HG03103 (cell line): ENCODE data around the gene ZNF692.
"Not testable (repeated sequence)": the region's sequence is repeated elsewhere in the genome, so short reads cannot be mapped to it uniquely, and the experiment has no call there.

ENCODE experiments used
- ATAC-seq: cut with Tn5 transposase; IDR thresholded peaks from one replicate; pipeline ENCODE4 v1.9.1; 2021; ENCODE audit warnings: low read depth; ENCODE audit not compliant: unreplicated experiment

Gene ZNF692

GRCh38 chr1:248858891-248859889 is at the start of gene ZNF692:
Gene ZNF692, minus strand, starts transcription at chr1:248859085. Its CDS starts 776 bp downstream, at chr1:248858309.
- ATAC-seq = peak; percentile 66

- peak; percentile 11 for ATAC-seq
Observed at GRCh38 chr1:248906753-248907661, 48.1 kb upstream of the ZNF692 start.

GRCh38 chr1:248906009-248906752 is 47.3 kb upstream of the ZNF692 start, which contains the start of gene PGBD2:
Gene PGBD2, plus strand, starts transcription at chr1:248906235. Its CDS starts 7,628 bp downstream, at chr1:248913863.
- ATAC-seq = peak; percentile 89

- no peak for ATAC-seq
Observed at GRCh38 chr1:248905662-248906008, 46.8 kb upstream of the ZNF692 start.

- ATAC-seq = no peak
Observed at GRCh38 chr1:248904437-248905216, 45.7 kb upstream of the ZNF692 start.

- ATAC-seq = no peak
Observed at GRCh38 chr1:248901578-248901977, 42.7 kb upstream of the ZNF692 start.

- no peak for ATAC-seq
Observed at GRCh38 chr1:248900637-248901036, 41.8 kb upstream of the ZNF692 start.

- ATAC-seq = no peak
Observed at GRCh38 chr1:248897412-248898337, 38.8 kb upstream of the ZNF692 start.

GRCh38 chr1:248894837-248895236 is 36.0 kb upstream of the ZNF692 start:
- no peak for ATAC-seq

- ATAC-seq = no peak
Observed at GRCh38 chr1:248892590-248892989, 33.7 kb upstream of the ZNF692 start.

GRCh38 chr1:248891758-248892157 is 32.9 kb upstream of the ZNF692 start:
- no peak for ATAC-seq

GRCh38 chr1:248890549-248891498 is 31.9 kb upstream of the ZNF692 start:
- ATAC-seq = no peak

GRCh38 chr1:248889914-248890243 is 31.0 kb upstream of the ZNF692 start:
- ATAC-seq = not testable (repeated sequence)

- ATAC-seq = no peak
Observed at GRCh38 chr1:248886237-248886895, 27.5 kb upstream of the ZNF692 start.

- no peak for ATAC-seq
Observed at GRCh38 chr1:248885646-248886045, 26.8 kb upstream of the ZNF692 start.

GRCh38 chr1:248884632-248885295 is 25.9 kb upstream of the ZNF692 start:
- no peak for ATAC-seq
